Liver (tissue), 9 donors: Measurements from ENCODE around the gene KIFC3. TPM values are rescaled to one million over a fixed set of nuclear protein-coding genes. Genes with fewer than 3 reads are reported as not detected.

Experiments
- DNase-seq: peaks from one replicate; pipeline ENCODE4 v3.0.0-alpha.2; 2017; ENCODE audit warnings: low spot score
- H3K27ac ChIP-seq, 2 donors: one replicate each; pipeline ENCODE4 v1.7.0; 2013; ENCODE audit warnings: inconsistent platforms in 2 of 2, low read length in 2 of 2, control low read depth in 1 of 2, low read depth in 1 of 2, mild to moderate bottlenecking in 1 of 2
- H3K27me3 ChIP-seq, 4 donors: one replicate each; pipeline versions ENCODE4 v1.6.1 to v1.7.0; 2013; ENCODE audit warnings: low read length in 3 of 4, inconsistent platforms in 1 of 4, mild to moderate bottlenecking in 1 of 4, moderate library complexity in 1 of 4; ENCODE audit not compliant: control insufficient read depth in 4 of 4, insufficient read depth in 4 of 4
- H3K36me3 ChIP-seq, 4 donors: one replicate each; pipeline versions ENCODE4 v1.6.1 to v1.7.0; 2013; ENCODE audit warnings: low read length in 3 of 4, mild to moderate bottlenecking in 3 of 4, low read depth in 1 of 4, moderate library complexity in 1 of 4; ENCODE audit not compliant: control insufficient read depth in 4 of 4, insufficient read depth in 3 of 4
- H3K4me1 ChIP-seq, 4 donors: one replicate each; pipeline versions ENCODE4 v1.6.1 to v1.7.0; 2013; ENCODE audit warnings: low read length in 3 of 4, mild to moderate bottlenecking in 3 of 4, moderate library complexity in 1 of 4; ENCODE audit not compliant: control insufficient read depth in 4 of 4, insufficient read depth in 4 of 4
- H3K4me3 ChIP-seq, 3 donors: one replicate each; pipeline versions ENCODE4 v1.6.1 to v1.7.0; 2013; ENCODE audit warnings: low read length in 3 of 3, control low read depth in 1 of 3, low read depth in 1 of 3, mild to moderate bottlenecking in 1 of 3
- H3K9ac ChIP-seq, 2 donors: one replicate each; pipeline ENCODE4 v1.7.0; 2013; ENCODE audit warnings: low read length in 2 of 2, mild to moderate bottlenecking in 2 of 2, moderate library complexity in 2 of 2, control low read depth in 1 of 2, low read depth in 1 of 2
- H3K9me3 ChIP-seq, 4 donors: one replicate each; pipeline versions ENCODE4 v1.6.1 to v1.7.0; 2013; ENCODE audit warnings: low read length in 3 of 4; ENCODE audit not compliant: control insufficient read depth in 4 of 4
- ATF3 ChIP-seq: IDR thresholded peaks from 2 replicates; pipeline ENCODE4 v1.6.1; 2016; ENCODE audit warnings: antibody characterized with exemption
- EGR1 ChIP-seq, 2 donors: IDR thresholded peaks; 2 replicates each; pipeline ENCODE4 v1.6.1; 2016 to 2018; ENCODE audit warnings: antibody characterized with exemption in 2 of 2, low read depth in 2 of 2
- FOXA2 ChIP-seq: IDR thresholded peaks from 2 replicates; pipeline ENCODE4 v1.6.1; 2016; ENCODE audit warnings: antibody characterized with exemption
- HNF4A ChIP-seq, 2 donors: conservative IDR thresholded peaks; 2 replicates each; pipeline ENCODE4 v1.6.1; 2016; ENCODE audit warnings: antibody characterized with exemption in 2 of 2, mild to moderate bottlenecking in 2 of 2
- JUND ChIP-seq, 2 donors: IDR thresholded peaks; 2 replicates each; pipeline ENCODE4 v1.6.1; 2016; ENCODE audit warnings: antibody characterized with exemption in 2 of 2
- NR2F2 ChIP-seq: IDR thresholded peaks from 2 replicates; pipeline ENCODE4 v1.6.1; 2016; ENCODE audit warnings: antibody characterized with exemption
- TAF1 ChIP-seq: conservative IDR thresholded peaks from 2 replicates; pipeline ENCODE4 v1.6.1; 2016; ENCODE audit warnings: antibody characterized with exemption, mild to moderate bottlenecking
- YY1 ChIP-seq: IDR thresholded peaks from 2 replicates; pipeline ENCODE4 v1.6.1; 2016; ENCODE audit warnings: antibody characterized with exemption, mild to moderate bottlenecking
- WGBS: extraction: QIAGEN DNeasy Blood & Tissue Kit; methylation state at CpG from one replicate; pipeline ENCODE4 v1.1.7; 2013; 5-methylcytosine and 5-hydroxymethylcytosine counted together
- polyA plus RNA-seq, 2 donors: library from polyadenylated mRNA; stranded (reverse) in 1 of 2; unstranded in 1 of 2; fragments of 200-250 nt in 1 of 2; fragments of >200 nt in 1 of 2; fragmentation: Nextera tagmentation in 1 of 2; extraction: Ambion mirVana in 1 of 2; gene quantifications; one replicate each; pipeline versions ENCODE4 v1.2.1 to v1.2.3, GENCODE V29; 2013 to 2015
- total RNA-seq, 2 donors: library from RNA; depleted of rRNA; stranded (reverse); fragments of >200 nt; gene quantifications; one replicate each; pipeline ENCODE4 v1.2.3, GENCODE V29; 2014
- TF ChIP-seq, protein P1 (sequence below): IDR thresholded peaks from 2 replicates; pipeline ENCODE4 v1.6.1; 2016; ENCODE audit warnings: antibody characterized with exemption
- TF ChIP-seq, protein P2 (sequence below): IDR thresholded peaks from 2 replicates; pipeline ENCODE4 v1.6.1; 2016; ENCODE audit warnings: antibody characterized with exemption
- TF ChIP-seq, protein P3 (sequence below): IDR thresholded peaks from 2 replicates; pipeline ENCODE4 v1.6.1; 2016; ENCODE audit warnings: antibody characterized with exemption, mild to moderate bottlenecking
- donor health status: healthy.
- donor health status: healthy.
- donor health status: healthy.
- donor health status: healthy.
- donor health status: healthy.

KIFC3 gene
- total and polyA plus RNA-seq, 4 donors, result 16.5 to 103 (median 27.4) TPM

- 74% methylated on average over 6 of the region's 6 CpGs for WGBS
- peaks cover 25 to 63% (median 49%) of the 10 kb centered on the region in 4 donors for H3K4me1 ChIP-seq
These were observed 2.9 kb upstream of the KIFC3 start for GRCh38 chr16:57805176-57805575.

GRCh38 chr16:57804111-57804837 is 2.0 kb upstream of the KIFC3 start:
- Histone ChIP-seq H3K9ac (no peak overlapping the region), H3K4me3 (no peak overlapping the region), H3K27ac (no peak overlapping the region), H3K36me3 (no peaks in the 10 kb centered on the region), H3K4me1 (peaks cover 24 to 63% (median 51%) of the 10 kb centered on the region in 4 donors), H3K9me3 (no peaks in the 10 kb centered on the region), H3K27me3 (no peaks in the 10 kb centered on the region)
- DNase-seq, result no peak
- no peak for TF ChIP-seq EGR1 (IDR thresholded peaks at IDR 0.05; ENCODE audit: low read depth in 2 of 2)
- TF ChIP-seq ATF3, result peak; percentile 35
- TF ChIP-seq, protein P1, sequence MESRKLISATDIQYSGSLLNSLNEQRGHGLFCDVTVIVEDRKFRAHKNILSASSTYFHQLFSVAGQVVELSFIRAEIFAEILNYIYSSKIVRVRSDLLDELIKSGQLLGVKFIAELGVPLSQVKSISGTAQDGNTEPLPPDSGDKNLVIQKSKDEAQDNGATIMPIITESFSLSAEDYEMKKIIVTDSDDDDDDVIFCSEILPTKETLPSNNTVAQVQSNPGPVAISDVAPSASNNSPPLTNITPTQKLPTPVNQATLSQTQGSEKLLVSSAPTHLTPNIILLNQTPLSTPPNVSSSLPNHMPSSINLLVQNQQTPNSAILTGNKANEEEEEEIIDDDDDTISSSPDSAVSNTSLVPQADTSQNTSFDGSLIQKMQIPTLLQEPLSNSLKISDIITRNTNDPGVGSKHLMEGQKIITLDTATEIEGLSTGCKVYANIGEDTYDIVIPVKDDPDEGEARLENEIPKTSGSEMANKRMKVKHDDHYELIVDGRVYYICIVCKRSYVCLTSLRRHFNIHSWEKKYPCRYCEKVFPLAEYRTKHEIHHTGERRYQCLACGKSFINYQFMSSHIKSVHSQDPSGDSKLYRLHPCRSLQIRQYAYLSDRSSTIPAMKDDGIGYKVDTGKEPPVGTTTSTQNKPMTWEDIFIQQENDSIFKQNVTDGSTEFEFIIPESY, result no peak
- no peak for TF ChIP-seq TAF1
- 49% methylated on average over 5 of the region's 5 CpGs for WGBS

More at GRCh38 chr16:57805176-57805575, 2.9 kb upstream of the KIFC3 start:
- Histone ChIP-seq H3K9ac (no peak overlapping the region), H3K4me3 (no peak overlapping the region), H3K27me3 (no peaks in the 10 kb centered on the region), H3K36me3 (no peaks in the 10 kb centered on the region), H3K9me3 (no peaks in the 10 kb centered on the region), H3K27ac (no peak overlapping the region)
- no peak for DNase-seq
- no peak for TF ChIP-seq EGR1 (IDR thresholded peaks at IDR 0.05; ENCODE audit: low read depth in 2 of 2)
- TF ChIP-seq HNF4A (conservative IDR thresholded peaks at IDR 0.05), result no peak
- TF ChIP-seq, protein P2, sequence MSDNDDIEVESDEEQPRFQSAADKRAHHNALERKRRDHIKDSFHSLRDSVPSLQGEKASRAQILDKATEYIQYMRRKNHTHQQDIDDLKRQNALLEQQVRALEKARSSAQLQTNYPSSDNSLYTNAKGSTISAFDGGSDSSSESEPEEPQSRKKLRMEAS, result no peak
- no peak for TF ChIP-seq ATF3
- TF ChIP-seq FOXA2, result no peak
- TF ChIP-seq YY1, result no peak
- no peak for TF ChIP-seq JUND (IDR thresholded peaks at IDR 0.05)
- peak; percentile 48 for TF ChIP-seq NR2F2
- TF ChIP-seq, protein P3, sequence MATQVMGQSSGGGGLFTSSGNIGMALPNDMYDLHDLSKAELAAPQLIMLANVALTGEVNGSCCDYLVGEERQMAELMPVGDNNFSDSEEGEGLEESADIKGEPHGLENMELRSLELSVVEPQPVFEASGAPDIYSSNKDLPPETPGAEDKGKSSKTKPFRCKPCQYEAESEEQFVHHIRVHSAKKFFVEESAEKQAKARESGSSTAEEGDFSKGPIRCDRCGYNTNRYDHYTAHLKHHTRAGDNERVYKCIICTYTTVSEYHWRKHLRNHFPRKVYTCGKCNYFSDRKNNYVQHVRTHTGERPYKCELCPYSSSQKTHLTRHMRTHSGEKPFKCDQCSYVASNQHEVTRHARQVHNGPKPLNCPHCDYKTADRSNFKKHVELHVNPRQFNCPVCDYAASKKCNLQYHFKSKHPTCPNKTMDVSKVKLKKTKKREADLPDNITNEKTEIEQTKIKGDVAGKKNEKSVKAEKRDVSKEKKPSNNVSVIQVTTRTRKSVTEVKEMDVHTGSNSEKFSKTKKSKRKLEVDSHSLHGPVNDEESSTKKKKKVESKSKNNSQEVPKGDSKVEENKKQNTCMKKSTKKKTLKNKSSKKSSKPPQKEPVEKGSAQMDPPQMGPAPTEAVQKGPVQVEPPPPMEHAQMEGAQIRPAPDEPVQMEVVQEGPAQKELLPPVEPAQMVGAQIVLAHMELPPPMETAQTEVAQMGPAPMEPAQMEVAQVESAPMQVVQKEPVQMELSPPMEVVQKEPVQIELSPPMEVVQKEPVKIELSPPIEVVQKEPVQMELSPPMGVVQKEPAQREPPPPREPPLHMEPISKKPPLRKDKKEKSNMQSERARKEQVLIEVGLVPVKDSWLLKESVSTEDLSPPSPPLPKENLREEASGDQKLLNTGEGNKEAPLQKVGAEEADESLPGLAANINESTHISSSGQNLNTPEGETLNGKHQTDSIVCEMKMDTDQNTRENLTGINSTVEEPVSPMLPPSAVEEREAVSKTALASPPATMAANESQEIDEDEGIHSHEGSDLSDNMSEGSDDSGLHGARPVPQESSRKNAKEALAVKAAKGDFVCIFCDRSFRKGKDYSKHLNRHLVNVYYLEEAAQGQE, result no peak
